ENCODE results near the gene LOXL1. TPM values are rescaled to one million over a fixed set of nuclear protein-coding genes. Genes with fewer than 3 reads are reported as not detected.

LOXL1 gene
- total and polyA plus RNA-seq, 2 donors (not counting 1 experiment from before 2014, with no cell fraction given) = 0.21 to 0.49 TPM

DNA sequence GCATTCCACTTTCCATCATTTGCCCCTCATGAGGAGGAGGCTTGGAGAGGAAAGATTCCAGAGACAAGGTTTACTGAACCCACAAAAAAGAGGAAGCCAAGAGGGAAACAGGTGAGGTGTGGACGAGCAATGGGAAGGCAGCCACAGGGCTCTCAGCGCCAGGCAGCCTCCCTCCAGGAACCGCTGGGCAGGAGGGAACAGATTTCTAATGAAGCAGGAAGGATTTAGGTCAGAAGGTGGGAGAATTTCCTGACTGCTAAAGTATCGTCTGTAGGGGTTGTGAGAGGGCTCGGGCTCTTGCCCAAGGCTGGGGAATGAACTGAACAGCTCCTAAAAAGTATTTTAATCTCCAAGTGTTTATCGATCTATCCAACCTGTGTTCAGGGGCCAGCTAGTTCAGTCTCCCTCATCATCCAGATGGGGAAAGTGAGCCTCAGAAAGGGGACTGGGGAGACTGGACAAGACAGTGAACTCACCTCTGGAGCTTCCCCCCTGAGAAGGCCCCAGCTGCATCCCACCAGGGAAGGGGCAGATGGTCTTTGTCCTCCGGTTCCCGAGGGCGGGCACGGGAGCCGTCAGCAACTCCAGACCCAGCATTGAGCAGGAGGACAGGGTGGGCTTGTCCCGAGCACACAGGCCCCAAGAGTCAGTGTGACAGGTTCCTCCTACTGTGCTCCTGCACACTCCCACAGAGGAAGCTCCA, 10.5 kb downstream of the LOXL1 start:
- 54% methylated on average over 12 of the region's 12 CpGs for WGBS (ENCODE audit: insufficient coverage)
- Histone ChIP-seq H3K4me2 (replicated peaks; ENCODE audit: low read depth, low read length, poor library complexity, severe bottlenecking) (no peak overlapping the region), H4K20me1 (ENCODE audit: control insufficient read depth, insufficient read depth, low read length, poor library complexity, severe bottlenecking) (no peaks in the 10 kb centered on the region), H3K9ac (ENCODE audit: low read length) (no peak overlapping the region), H2AFZ (ENCODE audit: insufficient read depth, low read depth, low read length, poor library complexity, severe bottlenecking) (no peak overlapping the region), H3K4me3 (ENCODE audit: control extremely low read depth in 1 of 5, extremely low read depth in 1 of 5, insufficient read depth in 1 of 5, low read depth in 2 of 5, low read length in 4 of 5) (no peak overlapping the region), H3K27me3 (replicated peaks in 1 of 4; ENCODE audit: control extremely low read depth in 1 of 4, control insufficient read depth in 3 of 4, insufficient read depth in 4 of 4, low read length in 3 of 4) (peaks cover 0 to 17% (median 0%) of the 10 kb centered on the region in 4 experiments), H3K9me3 (ENCODE audit: control extremely low read depth in 1 of 3, control insufficient read depth in 2 of 3, insufficient read depth in 1 of 3, low read length in 2 of 3) (no peaks in the 10 kb centered on the region), H3K79me2 (ENCODE audit: control insufficient read depth, insufficient read depth, low read length) (no peaks in the 10 kb centered on the region), H3K27ac (ENCODE audit: low read length in 2 of 2) (no peak overlapping the region), H3K4me1 (ENCODE audit: control insufficient read depth in 2 of 2, insufficient read depth in 2 of 2, low read length in 2 of 2) (no peaks in the 10 kb centered on the region), H3K36me3 (replicated peaks in 1 of 2; ENCODE audit: control extremely low read depth in 1 of 2, control insufficient read depth in 1 of 2, extremely low read depth in 1 of 2, insufficient read depth in 2 of 2, low read length in 1 of 2) (no peaks in the 10 kb centered on the region)
- ATAC-seq (ENCODE audit: low read depth) (no peak), DNase-seq (no peak)
- CTCF ChIA-PET = interaction anchor here (1.2 to 1.6 kb wide), 3 partner anchors 10 to 29 kb away, joined by 3 to 4 read pairs (median 3); no protein-coding TSS in a partner anchor
- Mint-ChIP-seq H3K27me3 (peaks cover 23% of the 10 kb centered on the region), H3K27ac (no peak overlapping the region), H3K4me1 (peaks cover 2% of the 10 kb centered on the region), H3K4me3 (no peak overlapping the region), H3K9me3 (ENCODE audit: insufficient read depth) (no peaks in the 10 kb centered on the region)
- POLR2A ChIA-PET = no interaction called here
- TF ChIP-seq, protein P1, sequence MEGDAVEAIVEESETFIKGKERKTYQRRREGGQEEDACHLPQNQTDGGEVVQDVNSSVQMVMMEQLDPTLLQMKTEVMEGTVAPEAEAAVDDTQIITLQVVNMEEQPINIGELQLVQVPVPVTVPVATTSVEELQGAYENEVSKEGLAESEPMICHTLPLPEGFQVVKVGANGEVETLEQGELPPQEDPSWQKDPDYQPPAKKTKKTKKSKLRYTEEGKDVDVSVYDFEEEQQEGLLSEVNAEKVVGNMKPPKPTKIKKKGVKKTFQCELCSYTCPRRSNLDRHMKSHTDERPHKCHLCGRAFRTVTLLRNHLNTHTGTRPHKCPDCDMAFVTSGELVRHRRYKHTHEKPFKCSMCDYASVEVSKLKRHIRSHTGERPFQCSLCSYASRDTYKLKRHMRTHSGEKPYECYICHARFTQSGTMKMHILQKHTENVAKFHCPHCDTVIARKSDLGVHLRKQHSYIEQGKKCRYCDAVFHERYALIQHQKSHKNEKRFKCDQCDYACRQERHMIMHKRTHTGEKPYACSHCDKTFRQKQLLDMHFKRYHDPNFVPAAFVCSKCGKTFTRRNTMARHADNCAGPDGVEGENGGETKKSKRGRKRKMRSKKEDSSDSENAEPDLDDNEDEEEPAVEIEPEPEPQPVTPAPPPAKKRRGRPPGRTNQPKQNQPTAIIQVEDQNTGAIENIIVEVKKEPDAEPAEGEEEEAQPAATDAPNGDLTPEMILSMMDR (IDR thresholded peaks at IDR 0.05) = no peak
- TF ChIP-seq EZH2 (IDR thresholded peaks at IDR 0.05; ENCODE audit: borderline replicate concordance, insufficient read depth, low read depth, low read length, poor library complexity, severe bottlenecking) = no peak
- intact Hi-C loops (cut with micrococcal nuclease) = no loop called here

GRCh38 chr15:73937296-73937695, 11.0 kb downstream of the LOXL1 start:
- TF ChIP-seq EZH2 (IDR thresholded peaks at IDR 0.05; ENCODE audit: borderline replicate concordance, insufficient read depth, low read depth, low read length, poor library complexity, severe bottlenecking) = no peak
- TF ChIP-seq, protein P1 (IDR thresholded peaks at IDR 0.05) = no peak
- Mint-ChIP-seq H3K4me1 (peaks cover 5% of the 10 kb centered on the region), H3K27ac (no peak overlapping the region), H3K27me3 (peaks cover 21% of the 10 kb centered on the region), H3K9me3 (ENCODE audit: insufficient read depth) (no peaks in the 10 kb centered on the region), H3K4me3 (no peak overlapping the region)
- no peak overlapping the region for H3K27ac ChIP-seq (ENCODE audit: low read length in 2 of 2)
- no peaks in the 10 kb centered on the region for H3K4me1 ChIP-seq (ENCODE audit: control insufficient read depth in 2 of 2, insufficient read depth in 2 of 2, low read length in 2 of 2)
- peaks cover 0 to 13% (median 0%) of the 10 kb centered on the region in 4 experiments for H3K27me3 ChIP-seq (replicated peaks in 1 of 4; ENCODE audit: control extremely low read depth in 1 of 4, control insufficient read depth in 3 of 4, insufficient read depth in 4 of 4, low read length in 3 of 4)
- 83% methylated on average over 9 of the region's 10 CpGs for WGBS (ENCODE audit: insufficient coverage)
- no peaks in the 10 kb centered on the region for H4K20me1 ChIP-seq (ENCODE audit: control insufficient read depth, insufficient read depth, low read length, poor library complexity, severe bottlenecking)
- no peaks in the 10 kb centered on the region for H3K79me2 ChIP-seq (ENCODE audit: control insufficient read depth, insufficient read depth, low read length)
- H3K9ac ChIP-seq (ENCODE audit: low read length) = no peak overlapping the region
- intact Hi-C loops (cut with micrococcal nuclease) = no loop called here
- ChIA-PET CTCF (interaction anchor here (1.6 kb wide), 1 partner anchor 30 kb away, joined by 4 read pairs; no protein-coding TSS in a partner anchor), POLR2A (no interaction called here)
- no peak overlapping the region for H3K4me3 ChIP-seq (ENCODE audit: control extremely low read depth in 1 of 5, extremely low read depth in 1 of 5, insufficient read depth in 1 of 5, low read depth in 2 of 5, low read length in 4 of 5)
- no peaks in the 10 kb centered on the region for H3K9me3 ChIP-seq (ENCODE audit: control extremely low read depth in 1 of 3, control insufficient read depth in 2 of 3, insufficient read depth in 1 of 3, low read length in 2 of 3)
- H3K4me2 ChIP-seq (replicated peaks; ENCODE audit: low read depth, low read length, poor library complexity, severe bottlenecking) = no peak overlapping the region
- H3K36me3 ChIP-seq (replicated peaks in 1 of 2; ENCODE audit: control extremely low read depth in 1 of 2, control insufficient read depth in 1 of 2, extremely low read depth in 1 of 2, insufficient read depth in 2 of 2, low read length in 1 of 2) = no peaks in the 10 kb centered on the region
- no peak for ATAC-seq (ENCODE audit: low read depth)
- no peak for DNase-seq
- H2AFZ ChIP-seq (ENCODE audit: insufficient read depth, low read depth, low read length, poor library complexity, severe bottlenecking) = no peak overlapping the region

Data from B cell (primary cell).